AG04450 (cell line): ENCODE measurements around the gene RTP5. TPM values are rescaled to one million over a fixed set of nuclear protein-coding genes. Genes with fewer than 3 reads are reported as not detected.
"Not testable (repeated sequence)": the region's sequence is repeated elsewhere in the genome, so short reads cannot be mapped to it uniquely, and the experiment has no call there.

Experiments
- CTCF ChIA-PET: fragments of 300-600, 350-600 bp; formaldehyde crosslinking; extraction: SDS; loops from one replicate; lab custom pipeline; 2022; ENCODE audit warnings: antibody characterized with exemption, inconsistent platforms; lab: Charles Lee
- POLR2A ChIA-PET: fragments of 350-600 bp; formaldehyde crosslinking; extraction: SDS; loops from one replicate; lab custom pipeline; 2021; ENCODE audit warnings: antibody characterized with exemption, inconsistent platforms; lab: Yijun Ruan, JAX
- DNase-seq: peaks from one replicate; pipeline ENCODE4 v3.0.0-alpha.2; 2011; ENCODE audit warnings: low read depth, low spot score
- H3K27ac ChIP-seq: one replicate; pipeline ENCODE4 v1.5.1; 2012; ENCODE audit warnings: low read depth, low read length, control low read depth
- H3K27me3 ChIP-seq: one replicate; pipeline ENCODE4 v1.6.0; 2012; ENCODE audit warnings: low read length; ENCODE audit not compliant: control insufficient read depth, insufficient read depth
- H3K4me3 ChIP-seq: 2 replicates; pipeline ENCODE4 v1.5.1; 2011; ENCODE audit warnings: mild to moderate bottlenecking, low read depth, low read length, control low read depth
- H3K9me3 ChIP-seq: 2 replicates; pipeline ENCODE4 v1.5.1; 2012; ENCODE audit warnings: low read length; ENCODE audit not compliant: control insufficient read depth, insufficient read depth
- polyA plus RNA-seq: library from polyadenylated mRNA; depleted of rRNA; stranded (reverse); fragments of >200 nt; gene quantifications from 2 replicates; pipeline ENCODE4 v1.2.3, GENCODE V29; 2011
- TF ChIP-seq, protein P1 (sequence below): IDR thresholded peaks from 2 replicates; pipeline ENCODE4 v1.5.1; 2011; ENCODE audit warnings: low read depth, low read length, control low read depth, inconsistent platforms

The RTP5 gene
- polyA plus RNA-seq, 1 experiment = not detected

DNA sequence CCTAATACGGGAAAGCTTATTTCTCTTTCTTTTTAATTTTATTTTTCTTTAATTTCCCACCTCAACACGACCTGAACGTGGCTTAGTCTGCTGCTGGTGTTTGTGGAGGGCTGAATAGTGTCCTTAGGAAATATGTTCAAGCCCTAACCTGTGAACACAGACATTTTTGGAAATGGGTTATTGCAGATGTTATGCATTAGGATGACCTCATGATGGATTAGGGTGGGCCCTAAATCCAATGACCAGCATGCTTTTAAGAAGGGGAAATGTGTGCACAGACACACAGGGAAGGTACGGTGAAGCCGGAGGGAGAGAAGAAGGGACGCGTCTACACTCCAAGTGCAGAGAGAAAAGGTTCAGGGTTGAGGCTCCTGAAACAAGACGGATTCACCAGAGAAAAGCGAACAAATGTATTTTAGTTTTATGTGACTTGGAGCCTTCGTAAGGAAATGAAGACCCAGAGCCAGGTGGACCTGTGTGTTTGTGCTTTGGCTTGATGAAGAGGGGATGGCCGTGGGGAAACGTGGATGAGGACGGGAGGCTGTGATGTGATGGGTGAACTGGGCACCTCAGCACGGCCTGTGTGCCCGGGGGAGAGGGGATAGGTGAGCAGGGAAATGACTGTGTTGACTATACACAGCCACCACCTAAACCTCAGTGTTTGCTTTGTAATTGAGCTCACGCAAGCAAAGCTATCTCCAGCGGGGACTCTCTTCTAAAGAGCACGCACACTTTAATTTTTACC lies 37.5 kb downstream of the RTP5 start:
- Histone ChIP-seq H3K4me3 (no peak overlapping the region), H3K27me3 (peaks cover 5% of the 10 kb centered on the region), H3K27ac (no peak overlapping the region), H3K9me3 (peaks cover 9% of the 10 kb centered on the region)
- no peak for DNase-seq
- CTCF ChIA-PET = no interaction called here
- POLR2A ChIA-PET = no interaction called here
- TF ChIP-seq, protein P1, sequence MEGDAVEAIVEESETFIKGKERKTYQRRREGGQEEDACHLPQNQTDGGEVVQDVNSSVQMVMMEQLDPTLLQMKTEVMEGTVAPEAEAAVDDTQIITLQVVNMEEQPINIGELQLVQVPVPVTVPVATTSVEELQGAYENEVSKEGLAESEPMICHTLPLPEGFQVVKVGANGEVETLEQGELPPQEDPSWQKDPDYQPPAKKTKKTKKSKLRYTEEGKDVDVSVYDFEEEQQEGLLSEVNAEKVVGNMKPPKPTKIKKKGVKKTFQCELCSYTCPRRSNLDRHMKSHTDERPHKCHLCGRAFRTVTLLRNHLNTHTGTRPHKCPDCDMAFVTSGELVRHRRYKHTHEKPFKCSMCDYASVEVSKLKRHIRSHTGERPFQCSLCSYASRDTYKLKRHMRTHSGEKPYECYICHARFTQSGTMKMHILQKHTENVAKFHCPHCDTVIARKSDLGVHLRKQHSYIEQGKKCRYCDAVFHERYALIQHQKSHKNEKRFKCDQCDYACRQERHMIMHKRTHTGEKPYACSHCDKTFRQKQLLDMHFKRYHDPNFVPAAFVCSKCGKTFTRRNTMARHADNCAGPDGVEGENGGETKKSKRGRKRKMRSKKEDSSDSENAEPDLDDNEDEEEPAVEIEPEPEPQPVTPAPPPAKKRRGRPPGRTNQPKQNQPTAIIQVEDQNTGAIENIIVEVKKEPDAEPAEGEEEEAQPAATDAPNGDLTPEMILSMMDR = no peak

DNA sequence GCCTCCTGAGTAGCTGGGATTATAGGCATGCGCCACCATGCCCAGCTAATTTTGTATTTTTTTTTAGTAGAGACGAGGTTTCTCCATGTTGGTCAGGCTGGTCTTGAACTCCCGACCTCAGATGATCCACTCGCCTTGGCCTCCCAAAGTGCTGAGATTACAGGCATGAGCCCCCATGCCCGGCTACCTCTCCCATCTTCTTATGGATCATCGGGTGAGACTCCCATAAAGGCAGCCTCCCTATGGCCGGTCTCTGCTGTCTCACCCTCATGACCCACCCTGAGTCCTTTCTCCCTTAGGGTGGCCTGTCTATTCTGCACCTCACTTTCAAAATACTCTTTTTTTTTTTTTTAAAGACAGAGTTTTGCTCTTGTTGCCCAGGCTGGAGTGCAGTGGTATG lies 38.3 kb downstream of the RTP5 start:
- peaks cover 14% of the 10 kb centered on the region for H3K9me3 ChIP-seq
- DNase-seq, H3K27me3 ChIP-seq, POLR2A ChIA-PET, CTCF ChIA-PET, H3K4me3 ChIP-seq, H3K27ac ChIP-seq: not testable (repeated sequence)

DNA sequence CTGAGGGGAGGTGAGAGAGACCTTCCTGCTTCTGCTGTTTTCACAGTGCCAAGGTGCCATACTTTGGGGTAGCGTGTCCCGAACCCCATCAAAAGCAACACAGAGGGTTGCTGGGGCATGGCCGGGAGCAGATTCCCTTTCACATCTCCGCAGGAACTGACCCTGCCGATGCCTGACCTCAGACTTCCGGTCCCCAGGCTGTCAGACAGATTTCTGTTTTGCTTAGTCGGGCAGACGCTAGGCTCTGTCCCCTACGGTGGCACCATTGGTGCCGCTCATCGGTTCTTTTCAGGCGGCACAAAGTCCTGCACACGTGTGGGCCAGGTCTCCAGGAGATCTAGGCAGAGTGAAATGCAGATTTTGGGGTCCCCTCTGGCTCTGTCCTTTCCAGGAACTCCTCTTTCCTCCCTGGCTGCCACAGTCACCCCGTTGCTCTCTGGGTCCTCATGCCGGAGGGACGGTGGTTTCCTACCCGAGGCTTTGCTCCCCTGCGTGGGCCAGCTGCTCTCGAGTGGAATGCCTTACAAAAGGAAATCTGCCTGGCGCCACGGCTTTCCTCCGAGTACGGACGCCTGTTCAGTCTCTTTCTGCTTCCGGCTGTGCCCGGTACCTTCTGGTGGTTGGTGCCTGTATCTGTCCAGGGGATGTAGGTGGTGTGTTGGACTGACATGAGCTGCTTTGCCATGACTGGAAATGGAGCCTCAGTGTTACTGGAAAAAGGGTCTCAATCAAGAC lies 39.3 kb downstream of the RTP5 start:
- no peak for DNase-seq
- Histone ChIP-seq H3K27ac (no peak overlapping the region), H3K27me3 (no peaks in the 10 kb centered on the region), H3K9me3 (peaks cover 13% of the 10 kb centered on the region), H3K4me3 (no peak overlapping the region)
- TF ChIP-seq, protein P1 = no peak
- CTCF ChIA-PET = no interaction called here
- POLR2A ChIA-PET = no interaction called here

DNA sequence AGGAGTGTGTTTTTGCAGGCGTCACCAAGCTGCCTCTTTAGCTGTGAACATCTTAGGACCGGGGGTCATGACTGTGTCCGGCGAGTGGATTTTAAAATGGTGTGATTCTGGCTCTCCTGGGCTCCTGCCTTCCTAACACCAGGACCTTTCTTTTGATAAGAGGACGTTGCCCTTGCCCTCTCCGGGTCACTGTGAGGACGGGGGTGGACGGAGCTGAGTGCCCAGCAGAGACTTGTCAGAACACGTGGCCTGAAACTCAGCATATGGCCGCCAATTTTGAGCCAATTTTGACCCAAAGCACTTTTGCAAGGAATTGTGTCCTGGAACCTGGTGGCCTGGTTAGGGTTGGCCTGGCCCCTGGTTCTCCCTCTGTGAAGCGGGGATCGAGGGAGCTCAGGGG lies 40.2 kb downstream of the RTP5 start:
- peaks cover 21% of the 10 kb centered on the region for H3K9me3 ChIP-seq
- CTCF ChIA-PET = no interaction called here
- no peak for DNase-seq
- no peak overlapping the region for H3K27ac ChIP-seq
- TF ChIP-seq, protein P1 = no peak
- no peak overlapping the region for H3K4me3 ChIP-seq
- no peaks in the 10 kb centered on the region for H3K27me3 ChIP-seq
- POLR2A ChIA-PET = no interaction called here

DNA sequence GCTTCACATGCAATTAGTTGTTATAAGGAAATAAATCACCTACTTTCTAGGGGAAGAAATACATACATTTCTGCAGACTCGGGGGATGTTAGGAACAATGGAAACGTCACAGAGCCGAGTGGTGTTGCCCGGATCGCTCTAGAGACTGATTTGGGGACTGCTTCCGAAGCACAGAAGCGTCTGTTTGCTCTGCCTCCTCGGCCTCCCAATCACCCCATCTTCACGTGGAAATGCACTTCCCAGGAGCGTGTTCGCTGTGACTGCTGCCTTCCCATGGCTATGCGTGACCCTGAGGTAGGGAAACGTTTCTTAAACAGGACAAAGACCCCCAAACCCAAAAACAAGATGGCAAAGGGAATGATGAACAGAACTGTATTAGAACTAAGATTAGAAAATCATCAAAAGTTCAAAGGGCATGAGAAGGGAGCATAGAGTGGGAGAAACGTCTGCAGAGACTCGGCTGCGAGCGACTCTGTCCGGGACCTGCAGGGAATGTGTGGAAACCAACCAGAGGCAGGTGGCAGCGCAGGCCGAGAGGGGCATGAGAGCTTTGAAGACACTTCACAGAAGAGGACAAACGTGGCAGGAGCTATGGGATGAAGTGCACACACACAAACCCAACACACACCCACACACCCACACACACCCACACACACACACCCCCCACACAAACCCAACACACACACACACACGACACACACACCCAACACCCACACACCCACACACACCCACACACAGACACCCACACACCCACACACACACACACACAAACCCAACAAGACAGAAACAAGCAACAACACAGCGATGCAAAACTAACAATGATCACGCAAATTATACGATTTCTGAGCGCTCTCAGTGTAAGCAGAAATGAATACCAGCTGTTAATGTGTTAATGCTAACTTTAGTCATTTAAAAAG lies 41.3 kb downstream of the RTP5 start:
- TF ChIP-seq, protein P1 = no peak
- no peak for DNase-seq

More for the DNA sequence above, 41.3 kb downstream of the RTP5 start:
- Histone ChIP-seq H3K4me3 (no peak overlapping the region), H3K9me3 (peaks cover 24% of the 10 kb centered on the region), H3K27ac (no peak overlapping the region), H3K27me3 (peaks cover 2% of the 10 kb centered on the region)
- ChIA-PET CTCF (no interaction called here), POLR2A (no interaction called here)
